ENCODE measurements around the gene PSD2.
A peak's percentile ranks its signal among the peaks of the same experiment; 100 is the strongest.

Gene PSD2

DNA sequence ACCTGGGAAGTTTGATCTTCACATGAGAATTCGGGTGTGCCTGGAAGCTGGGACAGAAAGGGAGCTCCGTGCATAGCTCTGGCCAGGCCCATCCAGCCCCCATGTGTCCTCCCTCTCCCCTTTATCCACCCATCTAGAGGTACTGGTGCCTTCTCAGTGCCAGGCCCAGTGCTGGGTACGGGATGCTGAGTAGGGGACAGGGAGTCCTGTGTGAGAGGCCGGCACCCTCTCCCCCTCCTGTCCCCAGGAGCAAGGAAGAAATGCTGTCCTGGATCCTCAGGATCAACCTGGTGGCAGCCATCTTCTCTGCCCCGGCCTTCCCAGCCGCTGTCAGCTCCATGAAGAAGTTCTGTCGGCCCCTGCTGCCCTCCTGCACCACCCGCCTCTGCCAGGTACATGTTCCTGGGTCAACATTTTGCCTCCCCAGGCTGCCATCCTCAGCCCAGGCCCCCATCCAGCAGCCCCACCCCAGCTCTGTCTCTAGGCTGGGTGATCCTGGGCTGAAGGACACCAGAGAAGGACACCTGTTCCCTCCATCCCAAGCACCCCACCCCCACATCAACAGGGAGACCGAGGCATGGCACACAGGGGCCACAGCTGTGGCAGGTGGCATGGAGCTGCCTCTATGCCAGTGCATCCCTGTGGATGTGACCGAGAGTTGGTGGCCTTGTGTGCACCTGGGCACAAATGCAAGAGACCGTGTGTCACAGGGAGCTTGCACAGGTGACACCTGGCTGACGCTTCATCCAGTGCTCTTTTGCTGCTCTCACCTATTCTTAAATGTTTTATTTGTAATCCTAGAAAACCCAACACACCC, 43.0 kb downstream of the PSD2 start:
- DNase-seq: no peak

DNA sequence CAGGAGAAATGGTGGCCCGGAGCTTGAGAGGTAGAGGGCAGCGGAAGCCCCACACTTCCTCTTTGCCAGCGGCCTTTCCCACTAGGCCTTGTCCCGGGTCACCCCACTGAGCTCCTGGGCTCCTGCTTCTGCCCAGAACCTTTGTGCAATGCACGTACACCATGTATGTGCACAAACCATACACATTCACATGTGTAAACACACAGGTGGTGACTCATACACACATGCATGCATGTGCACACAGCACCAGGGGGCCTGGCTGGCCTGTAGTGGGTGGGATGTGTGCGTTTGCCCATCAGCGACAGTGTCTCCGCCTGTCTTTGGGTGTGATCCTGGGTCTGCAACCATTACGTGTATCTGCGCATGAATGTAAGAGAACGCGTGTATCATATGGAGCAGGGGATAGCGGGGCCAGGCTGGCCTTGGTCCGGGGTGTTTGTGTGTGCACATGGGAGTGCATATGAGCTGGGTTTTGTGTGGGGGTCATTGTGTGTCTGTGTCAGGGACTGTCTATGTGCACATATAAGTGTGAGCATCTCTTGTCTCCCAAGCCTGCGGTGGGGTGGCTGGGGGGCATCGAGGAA, 43.7 kb downstream of the PSD2 start:
- no peak for DNase-seq

DNA sequence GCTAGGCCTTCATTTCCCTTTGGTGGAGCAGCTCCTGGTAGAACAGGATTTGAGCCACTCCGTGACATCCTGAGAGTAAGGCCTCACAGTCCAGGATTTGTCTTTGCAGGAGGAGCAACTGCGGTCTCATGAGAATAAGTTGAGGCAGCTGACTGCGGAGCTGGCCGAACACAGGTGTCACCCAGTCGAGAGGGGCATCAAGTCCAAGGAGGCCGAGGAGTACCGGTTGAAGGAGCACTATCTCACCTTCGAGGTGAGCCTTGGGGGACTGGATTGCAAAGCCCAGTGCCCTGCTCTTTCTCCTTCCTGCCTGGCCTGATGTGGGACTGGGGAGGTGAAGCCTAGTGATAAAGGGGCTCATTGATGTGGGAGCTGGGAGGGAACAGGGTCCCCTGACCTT, 44.3 kb downstream of the PSD2 start:
- DNase-seq: no peak

DNA sequence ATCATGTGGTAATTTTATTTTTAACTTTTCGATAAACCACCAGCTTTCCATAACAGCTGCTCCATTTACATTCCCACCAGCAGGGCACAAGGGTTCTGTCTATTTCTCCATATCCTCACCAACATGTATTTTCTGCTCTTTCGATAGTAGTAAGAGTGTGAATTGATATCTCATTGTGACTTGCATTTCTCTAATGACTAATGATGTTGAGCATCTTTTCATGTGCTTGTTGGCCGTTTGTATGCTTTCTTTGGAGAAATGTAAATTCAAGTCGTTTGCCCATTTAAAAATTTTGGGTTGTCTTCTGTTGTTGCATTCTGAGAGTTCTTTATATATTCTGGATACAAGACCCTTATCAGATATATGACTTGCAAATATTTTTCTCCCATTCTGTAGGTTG, 45.9 kb downstream of the PSD2 start:
- no peak for DNase-seq

DNA sequence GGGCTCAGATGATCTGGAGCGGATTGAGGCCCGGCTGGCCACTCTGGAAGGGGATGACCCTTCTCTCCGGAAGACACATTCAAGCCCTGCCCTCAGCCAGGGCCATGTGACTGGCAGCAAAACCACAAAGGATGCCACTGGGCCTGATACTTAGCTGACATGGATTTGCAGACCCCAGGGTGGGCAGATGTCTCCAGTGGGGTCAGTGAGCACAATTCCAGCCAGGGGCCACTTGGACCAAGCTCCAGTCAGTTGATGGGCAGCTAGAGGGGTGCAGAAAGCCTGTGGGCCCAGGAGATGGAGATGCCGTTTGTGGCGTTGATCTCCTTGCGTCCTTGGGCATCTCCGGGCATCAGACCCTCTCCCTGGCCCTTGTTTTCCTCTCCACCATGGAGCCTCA, 46.7 kb downstream of the PSD2 start:
- no peak for DNase-seq

DNA sequence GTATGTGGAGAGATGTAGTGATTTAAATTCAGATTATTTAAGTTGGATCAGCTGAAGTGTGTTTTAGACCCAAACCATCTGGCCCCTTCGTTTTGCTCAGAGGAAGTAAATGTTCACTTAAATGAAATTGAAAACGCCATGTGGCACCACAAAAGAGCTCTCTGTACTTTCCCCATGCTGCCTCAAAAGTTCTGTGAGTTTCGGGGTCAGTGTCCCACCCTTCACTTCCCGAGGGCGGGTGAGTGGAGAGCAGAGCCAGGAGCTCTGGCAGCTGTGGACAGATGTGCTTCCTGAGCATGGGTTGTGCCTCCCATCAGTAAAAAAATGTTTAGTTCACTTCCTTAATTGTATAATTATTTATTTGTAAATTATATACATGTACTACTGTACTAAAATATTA, 48.4 kb downstream of the PSD2 start:
- DNase-seq: no peak

DNA sequence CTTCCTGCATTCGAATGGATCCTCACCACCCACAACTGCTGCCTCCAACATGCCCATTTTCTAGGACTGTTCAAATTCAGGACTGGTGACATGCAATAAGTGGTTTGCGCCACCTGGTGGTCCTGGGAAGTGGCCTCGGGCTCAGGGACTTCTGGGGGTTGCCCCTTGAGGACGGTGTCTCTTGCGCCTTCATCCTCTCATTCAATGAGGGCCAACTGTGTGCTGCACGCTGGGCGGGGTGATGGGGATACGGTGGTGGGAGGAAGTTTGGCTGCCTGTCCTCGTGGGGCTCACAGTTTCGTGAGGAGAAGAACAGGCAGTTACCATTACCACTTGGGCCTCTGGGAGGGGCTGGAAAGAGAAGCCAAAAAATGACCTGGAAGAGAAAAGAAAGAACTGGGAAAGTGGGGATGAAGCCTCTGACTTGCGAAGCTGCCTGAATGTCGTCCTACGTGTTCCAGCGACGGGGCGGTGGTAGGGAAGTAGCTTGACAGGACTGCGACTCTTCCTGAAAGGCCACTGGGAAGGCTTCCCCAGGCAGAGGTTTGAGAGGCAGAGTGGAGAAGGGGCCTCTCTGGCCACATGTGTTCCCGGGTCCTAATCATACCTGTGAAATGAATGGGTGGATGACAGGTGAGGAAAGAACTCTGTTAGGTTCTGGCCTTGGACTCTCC, 49.0 kb downstream of the PSD2 start:
- DNase-seq: peak; percentile 59

DNA sequence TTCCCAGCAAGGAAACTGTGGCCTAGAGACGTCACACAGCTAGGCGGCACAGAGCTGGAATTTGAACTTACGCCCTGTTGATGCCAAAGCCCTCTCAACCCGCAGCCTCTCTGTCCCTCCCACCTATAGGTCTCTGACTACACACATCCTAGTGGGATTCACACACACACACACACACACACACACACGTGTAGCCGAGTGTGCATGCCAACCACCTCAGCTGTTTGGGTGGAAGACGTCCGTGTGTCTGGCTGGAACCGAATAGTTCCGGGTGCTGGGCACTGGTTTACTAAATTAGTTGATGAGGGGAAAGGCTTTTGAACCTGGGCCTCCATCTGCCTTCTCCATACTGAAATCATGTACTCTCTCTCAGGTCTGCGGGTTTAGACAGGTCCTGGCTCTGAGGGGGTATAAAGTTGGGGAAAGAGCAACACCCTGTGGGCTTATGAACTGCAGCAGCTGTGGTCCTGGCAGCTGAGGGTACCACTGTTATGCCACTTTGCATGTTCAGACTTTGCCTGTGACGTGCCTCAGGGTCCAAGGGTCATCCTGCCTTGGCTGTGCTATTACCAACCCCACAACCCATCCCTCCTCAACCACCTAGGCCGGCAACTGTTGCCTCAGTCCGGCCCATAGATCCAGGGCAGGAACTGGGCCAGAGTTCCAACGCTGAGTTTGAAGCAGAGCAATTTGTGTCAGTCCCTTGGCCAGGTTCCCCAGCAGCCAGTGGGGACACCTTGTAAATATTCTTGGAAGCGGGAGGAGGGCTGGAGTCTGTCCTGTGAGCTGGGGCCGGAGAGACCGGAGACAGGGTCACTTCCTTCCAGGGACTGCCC, 50.5 kb downstream of the PSD2 start:
- DNase-seq: no peak

DNA sequence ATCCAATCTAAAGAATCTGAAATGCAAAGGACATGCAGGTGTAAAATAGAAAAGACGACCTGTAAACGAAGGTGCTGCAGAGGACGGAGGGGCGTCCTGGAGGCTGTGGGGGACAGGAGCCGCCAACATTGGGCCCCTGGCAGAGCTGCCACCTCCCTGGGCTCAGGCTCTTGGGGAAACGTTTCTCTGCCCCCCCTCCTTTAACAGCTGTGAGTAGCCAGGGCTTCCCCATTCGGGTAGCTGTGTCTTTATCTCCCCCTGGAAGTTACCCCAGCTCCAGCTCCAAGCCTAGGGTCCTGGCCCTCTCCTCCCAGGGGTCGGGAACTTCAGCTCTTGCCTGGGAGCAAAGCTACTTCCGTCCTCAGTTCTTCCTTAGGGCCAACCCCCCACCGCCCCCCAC, 51.5 kb downstream of the PSD2 start:
- no peak for DNase-seq

DNA sequence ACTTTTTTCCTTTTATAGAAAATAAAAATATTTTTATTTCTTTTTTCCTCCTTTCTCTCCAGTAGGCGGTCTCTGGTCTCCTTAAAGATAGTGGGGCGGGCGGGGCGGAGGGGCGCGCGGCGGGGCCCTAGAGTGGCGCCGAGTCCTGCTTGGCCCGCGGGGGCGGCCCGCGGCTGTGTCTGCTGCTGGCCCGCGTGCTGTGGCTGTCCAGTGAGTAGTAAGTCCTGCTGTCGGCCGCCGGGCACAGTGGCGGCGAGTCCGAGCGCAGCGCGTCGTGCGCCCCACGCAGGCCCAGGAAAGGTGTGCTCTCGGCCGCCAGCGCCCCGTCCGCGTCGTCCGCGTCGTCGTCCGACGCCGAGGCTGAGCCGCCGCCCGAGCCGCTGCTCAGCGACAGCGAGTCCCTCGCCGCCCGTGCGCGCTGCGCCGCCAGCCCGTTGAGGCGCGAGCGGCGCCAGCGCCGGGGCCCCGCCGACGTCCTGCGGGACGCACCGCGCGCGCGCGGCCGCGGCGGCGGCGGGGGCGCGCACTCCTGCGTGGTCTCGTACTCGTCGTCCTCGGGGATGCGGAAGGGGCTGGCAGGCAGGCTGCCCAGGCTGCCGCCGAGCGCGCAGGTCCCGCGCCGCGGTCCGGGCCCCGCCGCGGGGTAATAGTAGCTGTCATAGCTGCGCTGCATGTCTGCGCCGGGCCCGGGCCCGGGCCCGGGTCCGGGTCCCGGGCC, 52.3 kb downstream of the PSD2 start:
- peak; percentile 59 for DNase-seq

DNA sequence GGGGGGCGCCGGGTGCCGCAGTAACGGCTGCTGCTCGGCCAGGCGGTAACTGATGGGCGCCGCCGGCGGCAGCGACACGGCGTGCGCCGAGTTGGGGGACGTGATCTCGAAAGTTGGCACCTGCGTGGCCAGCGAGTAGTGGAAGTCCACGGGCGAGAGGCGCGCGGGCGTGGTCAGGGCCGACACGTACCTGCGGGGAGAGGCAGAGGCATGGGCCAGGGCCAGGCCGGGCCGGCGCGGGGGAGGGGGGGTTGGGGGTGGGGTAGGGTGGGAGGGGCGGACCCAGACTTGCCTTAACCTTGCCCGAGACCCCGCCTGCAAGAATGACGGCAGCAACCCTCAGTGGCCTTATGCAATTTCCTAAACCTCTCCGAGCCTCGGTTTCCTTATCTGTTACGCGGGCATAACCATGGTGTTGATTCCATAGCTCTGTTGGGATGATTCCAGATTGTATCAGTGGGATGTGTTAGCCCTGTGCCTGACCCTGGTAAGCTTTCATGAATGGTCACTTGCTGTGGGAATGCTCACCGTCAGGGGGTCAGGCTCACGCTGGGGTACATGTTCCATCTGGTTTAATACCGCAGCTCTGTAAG, 53.0 kb downstream of the PSD2 start:
- DNase-seq: peak; percentile 14

DNA sequence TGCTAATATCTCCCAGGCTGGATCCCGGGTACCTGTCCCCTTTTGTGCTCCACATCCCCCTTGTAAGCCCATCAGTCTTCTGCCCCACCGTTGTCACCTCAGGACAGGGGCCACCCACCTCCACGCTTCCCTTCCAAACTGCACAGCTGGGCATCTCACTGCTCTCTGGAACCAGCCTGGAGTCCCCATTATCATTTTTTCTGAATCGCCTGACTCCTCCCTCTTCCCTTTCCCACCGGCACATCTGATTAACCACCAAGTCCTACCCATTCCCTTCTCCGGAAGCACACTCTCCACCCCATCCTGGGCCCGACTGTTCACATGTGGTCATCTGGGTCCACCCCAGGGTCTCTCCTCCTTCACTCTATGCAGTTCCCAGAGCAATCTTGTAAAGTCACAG, 53.9 kb downstream of the PSD2 start:
- DNase-seq: no peak

DNA sequence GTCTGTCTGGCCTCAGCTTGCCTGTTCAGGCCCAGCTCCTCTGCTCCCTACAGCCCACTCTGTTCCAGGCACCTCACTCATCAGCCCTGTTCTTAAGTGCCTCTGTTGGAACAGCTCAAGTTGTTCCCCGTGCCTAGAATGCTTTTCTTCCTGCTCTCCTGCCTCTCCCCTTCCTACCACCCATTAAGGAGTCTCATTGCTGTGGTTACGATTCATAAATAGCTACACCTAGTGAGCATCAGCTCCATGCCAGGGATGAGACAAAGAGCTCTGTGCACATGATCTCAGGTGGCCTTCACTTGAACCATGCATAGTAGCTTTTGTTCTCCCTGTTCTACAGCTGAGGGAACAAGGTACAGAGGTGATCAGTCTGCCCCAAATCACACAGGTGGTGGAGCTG, 54.3 kb downstream of the PSD2 start:
- no peak for DNase-seq

DNA sequence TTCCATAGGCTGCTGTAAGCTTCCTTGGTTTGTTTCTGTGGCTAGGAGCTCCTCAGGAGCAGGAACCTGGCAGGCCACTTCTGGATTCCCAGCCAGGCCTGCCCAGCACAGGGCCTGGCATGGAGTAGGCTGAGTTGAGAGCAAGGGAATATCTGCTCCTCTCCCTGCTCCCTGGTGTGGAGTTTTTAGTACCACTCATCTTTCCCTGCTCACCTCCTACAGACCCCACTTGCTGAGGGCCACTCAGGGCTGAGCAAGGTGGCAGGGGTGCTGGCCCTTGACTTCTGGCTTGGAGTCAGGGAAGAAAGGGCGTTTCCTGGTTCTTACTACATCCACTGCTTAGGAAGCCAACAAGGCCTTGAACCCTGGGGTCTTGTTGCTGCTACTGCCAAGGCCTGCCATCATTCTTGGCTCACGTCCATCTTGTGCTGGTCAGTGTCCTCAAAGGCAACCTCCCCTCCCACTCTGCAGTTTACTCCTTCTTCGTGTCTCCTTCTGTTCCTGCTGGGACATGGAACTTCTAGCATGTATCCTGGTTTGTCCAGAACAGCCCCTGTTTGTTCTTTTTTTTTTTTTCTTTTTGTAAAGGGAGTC, 54.9 kb downstream of the PSD2 start:
- no peak for DNase-seq

DNA sequence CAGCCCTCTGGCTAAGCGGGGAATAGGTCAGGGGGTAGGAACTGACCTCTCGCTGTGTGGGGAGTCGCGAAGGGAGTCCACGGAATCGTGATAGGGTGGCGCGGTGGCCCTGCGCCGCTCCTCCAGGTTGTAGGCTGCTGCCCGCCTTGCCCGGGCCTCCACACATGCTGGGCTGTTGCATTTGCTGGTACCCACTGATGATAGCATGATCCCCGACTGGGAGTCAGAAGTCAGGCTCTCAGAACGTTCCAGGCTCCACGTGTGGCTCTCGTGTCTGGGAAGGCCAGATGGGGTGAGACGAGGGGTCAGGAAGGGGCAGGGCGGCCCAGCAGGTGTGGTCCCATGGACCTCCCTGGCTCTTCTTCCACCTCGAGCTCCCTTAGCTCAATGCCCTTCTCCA, 56.0 kb downstream of the PSD2 start:
- DNase-seq: no peak

DNA sequence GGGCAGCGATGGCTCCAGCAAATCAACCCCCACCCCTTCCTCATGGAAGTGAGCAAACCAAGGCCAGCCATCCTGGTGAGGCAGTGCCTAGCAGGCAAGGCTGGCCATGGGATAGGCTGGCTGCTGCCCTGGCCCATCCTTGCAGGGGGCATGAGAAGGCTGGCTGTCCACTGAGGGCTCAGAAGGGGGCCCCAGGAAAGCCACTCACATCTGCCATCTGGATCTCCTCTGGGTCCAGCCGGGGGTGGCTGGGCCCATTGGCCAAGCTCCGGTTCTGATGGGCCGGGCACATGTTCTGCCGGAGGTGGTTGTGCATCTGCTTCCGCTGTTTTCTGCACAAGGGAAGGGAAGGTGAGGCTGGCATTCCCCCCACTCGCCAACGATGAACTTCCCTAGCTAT, 57.1 kb downstream of the PSD2 start:
- DNase-seq: no peak

DNA sequence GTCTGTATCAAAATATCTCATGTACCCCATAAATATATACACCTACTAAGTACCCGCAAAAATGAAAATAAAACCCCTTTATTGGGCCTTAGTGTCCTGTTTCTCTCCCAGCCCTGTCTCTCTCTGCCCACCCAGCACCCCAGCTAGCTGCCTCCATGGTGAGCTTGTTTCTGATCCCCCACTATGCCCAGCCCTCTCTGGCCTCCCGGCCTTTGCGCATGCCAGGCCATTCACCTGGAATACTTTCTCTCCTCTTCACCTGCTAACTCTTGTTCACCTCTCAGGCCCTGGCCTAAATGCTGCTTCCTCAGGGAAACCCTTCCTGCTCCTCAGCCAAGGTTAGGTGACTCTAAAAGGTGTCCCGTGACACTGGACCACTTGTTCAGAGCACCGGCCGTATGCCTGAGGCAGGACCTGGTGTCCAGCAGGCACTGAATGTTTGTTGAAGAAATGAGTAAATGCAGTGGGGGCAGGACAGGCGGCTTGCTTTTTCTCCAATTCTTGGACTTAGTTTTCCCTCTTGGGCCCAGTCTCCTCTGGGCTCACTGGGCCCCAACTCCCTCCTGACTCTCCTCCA, 58.5 kb downstream of the PSD2 start:
- DNase-seq: no peak

DNA sequence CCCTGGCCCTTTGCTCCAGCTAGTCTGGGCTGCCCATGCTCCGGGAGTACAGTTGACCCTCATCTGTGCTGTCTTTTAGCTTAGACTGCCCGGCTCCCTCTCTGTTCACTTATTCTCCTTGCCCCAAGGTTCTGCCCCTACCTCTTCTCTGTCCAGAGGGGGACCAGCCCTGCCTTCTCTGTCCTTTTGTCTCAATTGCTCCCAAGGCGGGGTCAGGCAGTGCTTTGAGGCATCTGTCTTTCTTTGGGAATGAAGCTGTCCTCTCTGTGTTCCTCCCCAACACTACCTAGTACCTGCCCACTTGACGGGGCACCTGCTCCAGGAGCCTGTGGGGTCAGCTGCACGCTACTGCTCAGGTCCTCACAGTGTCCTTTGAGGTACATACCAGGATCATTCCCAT, 59.3 kb downstream of the PSD2 start:
- DNase-seq: no peak

DNA sequence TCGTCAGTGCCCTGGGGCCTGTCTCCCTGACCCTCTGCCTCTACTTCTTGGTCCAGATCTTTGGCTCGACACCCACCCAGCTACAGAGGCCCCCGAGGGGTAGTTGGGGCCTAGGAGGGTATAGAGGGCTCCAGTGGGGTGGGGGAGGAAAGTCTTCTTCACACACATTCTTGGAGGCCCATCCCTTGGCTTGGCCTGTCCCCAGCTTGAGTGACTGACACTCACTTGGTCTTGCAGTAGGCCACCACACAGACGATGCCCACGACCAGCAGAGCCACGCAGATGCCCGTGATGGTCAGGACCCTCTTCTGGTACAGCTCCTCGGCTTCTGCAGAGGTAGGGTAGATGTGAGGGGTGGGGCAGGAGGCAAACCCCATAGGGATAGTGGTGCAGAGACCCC, 59.8 kb downstream of the PSD2 start:
- no peak for DNase-seq

DNA sequence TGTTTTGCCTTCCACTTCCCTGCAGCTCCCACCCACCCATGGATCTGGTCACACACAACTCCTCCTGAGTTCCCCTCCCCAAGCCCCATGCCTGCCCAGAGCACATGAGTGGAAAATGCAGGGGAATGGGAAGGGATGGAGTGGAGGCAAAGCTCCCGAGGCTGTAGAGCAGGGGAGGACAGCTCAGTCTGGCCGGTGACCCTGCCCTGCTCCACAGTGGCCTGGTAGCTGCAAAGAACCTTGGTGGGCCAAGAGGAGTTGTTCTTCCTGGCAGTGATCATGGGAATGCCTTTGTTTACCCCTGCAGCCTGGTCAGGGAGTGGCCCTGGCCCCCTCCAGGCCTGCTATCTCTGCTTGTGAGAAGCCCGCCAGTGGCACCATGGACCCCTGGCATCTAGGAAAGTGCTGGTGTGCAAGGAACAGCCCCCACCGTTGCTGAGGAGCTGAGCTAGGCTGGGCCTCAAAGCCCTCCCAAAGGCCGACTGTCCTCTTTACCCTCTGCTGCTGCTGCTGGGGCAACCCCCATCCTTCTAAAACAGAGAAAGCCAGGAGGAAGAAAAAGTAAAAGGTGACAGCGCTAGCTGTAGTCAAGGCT, 60.4 kb downstream of the PSD2 start:
- DNase-seq: no peak

DNA sequence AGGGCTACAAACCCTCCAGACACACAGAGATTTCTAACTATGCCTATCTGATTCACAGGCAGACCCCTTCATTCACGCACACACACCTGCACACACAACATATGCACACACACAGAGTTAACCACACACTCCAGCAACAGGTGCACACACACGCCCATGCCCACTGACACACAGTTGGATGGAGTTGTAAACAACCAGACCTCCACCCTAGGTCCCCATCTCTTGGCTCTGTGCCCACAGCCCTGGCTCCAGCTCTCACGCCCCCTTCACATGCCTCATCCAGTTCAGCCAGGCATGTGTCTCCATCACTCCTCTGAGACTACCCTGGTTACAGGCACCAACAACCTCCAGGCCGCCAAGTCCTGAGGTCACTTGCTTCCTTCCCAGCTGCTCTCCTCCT, 61.1 kb downstream of the PSD2 start:
- no peak for DNase-seq
